Lower leg skin (tissue), 3 donors: ENCODE measurements around the gene COPZ1.

ENCODE experiments used
- POLR2A ChIP-seq, 2 donors: fragments of 450-650 bp; IDR thresholded peaks; one replicate each; pipeline ENCODE4 v1.6.1; 2016 to 2017; ENCODE audit warnings: antibody characterized with exemption in 2 of 2, mild to moderate bottlenecking in 1 of 2, moderate library complexity in 1 of 2
- TF ChIP-seq, protein P1 (sequence below), 3 donors: fragments of 450-650 bp; IDR thresholded peaks; one replicate each; pipeline ENCODE4 v1.5.1; 2016; ENCODE audit warnings: antibody characterized with exemption in 3 of 3, mild to moderate bottlenecking in 3 of 3, moderate library complexity in 2 of 3

DNA sequence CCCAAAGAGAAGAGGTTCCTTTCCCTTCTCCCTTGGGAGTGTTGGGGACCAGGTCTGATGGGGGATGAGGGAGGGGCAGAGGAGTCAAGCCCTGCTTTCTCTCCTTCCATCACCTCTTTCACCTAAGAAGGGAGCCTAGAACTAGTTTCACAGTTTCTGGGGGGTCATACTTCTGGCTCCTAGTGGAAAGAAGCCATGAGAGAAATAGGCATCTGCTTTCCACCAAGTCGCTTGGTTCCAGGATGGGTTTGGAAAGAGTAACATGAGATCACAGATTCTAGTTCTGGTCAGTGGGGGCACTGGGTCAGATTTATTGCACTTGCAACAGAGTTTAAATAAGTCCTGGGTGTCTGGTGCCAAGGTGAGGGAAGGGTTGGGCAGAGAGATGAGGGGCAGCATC lies 70.1 kb downstream of the COPZ1 start:
- TF ChIP-seq, protein P1, sequence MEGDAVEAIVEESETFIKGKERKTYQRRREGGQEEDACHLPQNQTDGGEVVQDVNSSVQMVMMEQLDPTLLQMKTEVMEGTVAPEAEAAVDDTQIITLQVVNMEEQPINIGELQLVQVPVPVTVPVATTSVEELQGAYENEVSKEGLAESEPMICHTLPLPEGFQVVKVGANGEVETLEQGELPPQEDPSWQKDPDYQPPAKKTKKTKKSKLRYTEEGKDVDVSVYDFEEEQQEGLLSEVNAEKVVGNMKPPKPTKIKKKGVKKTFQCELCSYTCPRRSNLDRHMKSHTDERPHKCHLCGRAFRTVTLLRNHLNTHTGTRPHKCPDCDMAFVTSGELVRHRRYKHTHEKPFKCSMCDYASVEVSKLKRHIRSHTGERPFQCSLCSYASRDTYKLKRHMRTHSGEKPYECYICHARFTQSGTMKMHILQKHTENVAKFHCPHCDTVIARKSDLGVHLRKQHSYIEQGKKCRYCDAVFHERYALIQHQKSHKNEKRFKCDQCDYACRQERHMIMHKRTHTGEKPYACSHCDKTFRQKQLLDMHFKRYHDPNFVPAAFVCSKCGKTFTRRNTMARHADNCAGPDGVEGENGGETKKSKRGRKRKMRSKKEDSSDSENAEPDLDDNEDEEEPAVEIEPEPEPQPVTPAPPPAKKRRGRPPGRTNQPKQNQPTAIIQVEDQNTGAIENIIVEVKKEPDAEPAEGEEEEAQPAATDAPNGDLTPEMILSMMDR (IDR thresholded peaks at IDR 0.05), result no peak
- TF ChIP-seq POLR2A (IDR thresholded peaks at IDR 0.05), result no peak
